ENCODE results near the gene TMEM255A.

The TMEM255A gene

GRCh38 chrX:120297923-120298322 is 13.3 kb downstream of the TMEM255A start:
- DNase-seq (ENCODE audit: low spot score) = no peak
- TF ChIP-seq, protein P1, sequence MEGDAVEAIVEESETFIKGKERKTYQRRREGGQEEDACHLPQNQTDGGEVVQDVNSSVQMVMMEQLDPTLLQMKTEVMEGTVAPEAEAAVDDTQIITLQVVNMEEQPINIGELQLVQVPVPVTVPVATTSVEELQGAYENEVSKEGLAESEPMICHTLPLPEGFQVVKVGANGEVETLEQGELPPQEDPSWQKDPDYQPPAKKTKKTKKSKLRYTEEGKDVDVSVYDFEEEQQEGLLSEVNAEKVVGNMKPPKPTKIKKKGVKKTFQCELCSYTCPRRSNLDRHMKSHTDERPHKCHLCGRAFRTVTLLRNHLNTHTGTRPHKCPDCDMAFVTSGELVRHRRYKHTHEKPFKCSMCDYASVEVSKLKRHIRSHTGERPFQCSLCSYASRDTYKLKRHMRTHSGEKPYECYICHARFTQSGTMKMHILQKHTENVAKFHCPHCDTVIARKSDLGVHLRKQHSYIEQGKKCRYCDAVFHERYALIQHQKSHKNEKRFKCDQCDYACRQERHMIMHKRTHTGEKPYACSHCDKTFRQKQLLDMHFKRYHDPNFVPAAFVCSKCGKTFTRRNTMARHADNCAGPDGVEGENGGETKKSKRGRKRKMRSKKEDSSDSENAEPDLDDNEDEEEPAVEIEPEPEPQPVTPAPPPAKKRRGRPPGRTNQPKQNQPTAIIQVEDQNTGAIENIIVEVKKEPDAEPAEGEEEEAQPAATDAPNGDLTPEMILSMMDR (IDR thresholded peaks at IDR 0.05; ENCODE audit: extremely low read depth, missing control alignments) = no peak

- TF ChIP-seq, protein P1 (IDR thresholded peaks at IDR 0.05; ENCODE audit: extremely low read depth, missing control alignments) = no peak
These were observed 16.6 kb downstream of the TMEM255A start for GRCh38 chrX:120294651-120295050.

GRCh38 chrX:120293015-120293414 is 18.2 kb downstream of the TMEM255A start:
- no peak for DNase-seq (ENCODE audit: low spot score)

More at GRCh38 chrX:120294651-120295050, 16.6 kb downstream of the TMEM255A start:
- no peak for DNase-seq (ENCODE audit: low spot score)

GRCh38 chrX:120291211-120291610 is 20.1 kb downstream of the TMEM255A start:
- TF ChIP-seq, protein P1 (IDR thresholded peaks at IDR 0.05; ENCODE audit: extremely low read depth, missing control alignments) = no peak
- DNase-seq (ENCODE audit: low spot score) = no peak

More at GRCh38 chrX:120293015-120293414, 18.2 kb downstream of the TMEM255A start:
- TF ChIP-seq, protein P1 (IDR thresholded peaks at IDR 0.05; ENCODE audit: extremely low read depth, missing control alignments) = no peak

DNA sequence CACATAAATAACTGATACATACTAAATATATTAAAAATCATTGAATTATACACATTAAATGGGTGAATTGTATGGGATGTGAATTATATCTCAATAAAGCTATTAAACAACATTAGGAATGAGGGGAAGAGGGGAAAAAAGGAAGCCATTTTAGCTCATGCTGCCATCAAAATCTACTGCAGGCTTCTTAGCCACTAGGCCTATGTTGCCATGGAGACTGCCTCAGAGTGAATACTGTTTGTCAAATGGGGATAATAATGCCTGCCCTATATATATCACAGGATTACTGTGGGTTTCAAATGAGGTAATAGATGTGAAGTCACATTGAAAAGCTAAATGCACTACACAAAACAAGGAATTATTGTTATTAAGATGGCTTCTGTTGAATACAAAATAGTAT is 21.2 kb downstream of the TMEM255A start:
- TF ChIP-seq, protein P1 (IDR thresholded peaks at IDR 0.05; ENCODE audit: extremely low read depth, missing control alignments) = no peak

GRCh38 chrX:120287513-120288112 is 23.6 kb downstream of the TMEM255A start:
- TF ChIP-seq, protein P1 (IDR thresholded peaks at IDR 0.05; ENCODE audit: extremely low read depth, missing control alignments) = no peak
- DNase-seq (ENCODE audit: low spot score) = no peak

More for the DNA sequence above, 21.2 kb downstream of the TMEM255A start:
- no peak for DNase-seq (ENCODE audit: low spot score)

DNA sequence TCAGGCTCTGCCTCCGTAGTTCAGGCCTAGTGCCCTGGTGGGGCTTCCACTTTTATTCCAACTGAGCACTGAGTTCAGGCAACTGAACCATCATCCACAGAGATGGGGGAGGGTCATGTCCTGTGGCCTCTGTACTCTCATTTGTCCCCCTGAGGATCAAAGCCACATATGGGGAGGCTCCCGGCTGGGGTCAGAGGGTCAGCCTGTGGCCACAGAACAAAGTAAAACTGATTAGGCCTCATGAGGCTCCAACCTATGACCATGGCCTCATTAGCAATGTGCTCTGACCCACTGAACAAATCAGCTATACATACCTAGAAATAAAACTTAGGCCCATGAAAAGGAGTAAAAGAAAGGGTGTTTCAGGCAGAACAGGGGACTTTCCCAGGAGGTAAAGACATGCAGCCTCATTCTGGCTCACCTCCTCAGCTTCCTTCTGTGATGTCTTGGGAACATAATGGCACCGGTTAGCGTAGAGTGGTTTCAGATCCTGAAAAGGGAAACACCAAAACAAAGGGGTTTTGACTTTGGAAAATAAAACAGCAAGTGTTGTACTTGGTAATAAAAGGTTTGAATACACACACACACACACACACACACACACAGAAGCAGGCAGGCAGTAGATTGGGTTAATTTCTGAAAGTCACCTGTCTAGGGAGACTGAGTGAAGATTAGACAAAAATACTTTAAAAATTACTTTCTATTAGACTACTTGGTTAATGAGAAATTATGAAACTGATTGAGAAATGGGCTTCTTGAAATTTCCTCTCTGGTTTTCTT is 24.3 kb downstream of the TMEM255A start:
- TF ChIP-seq, protein P1 (IDR thresholded peaks at IDR 0.05; ENCODE audit: extremely low read depth, missing control alignments) = no peak
- no peak for DNase-seq (ENCODE audit: low spot score)
